ENCODE measurements around the gene MGAT4A. TPM values are rescaled to one million over a fixed set of nuclear protein-coding genes. Genes with fewer than 3 reads are reported as not detected.

MGAT4A gene
- polyA plus RNA-seq, 2 of the 4 experiments (the other 2 are of a cell fraction) = 0.61 to 2.6 TPM

DNA sequence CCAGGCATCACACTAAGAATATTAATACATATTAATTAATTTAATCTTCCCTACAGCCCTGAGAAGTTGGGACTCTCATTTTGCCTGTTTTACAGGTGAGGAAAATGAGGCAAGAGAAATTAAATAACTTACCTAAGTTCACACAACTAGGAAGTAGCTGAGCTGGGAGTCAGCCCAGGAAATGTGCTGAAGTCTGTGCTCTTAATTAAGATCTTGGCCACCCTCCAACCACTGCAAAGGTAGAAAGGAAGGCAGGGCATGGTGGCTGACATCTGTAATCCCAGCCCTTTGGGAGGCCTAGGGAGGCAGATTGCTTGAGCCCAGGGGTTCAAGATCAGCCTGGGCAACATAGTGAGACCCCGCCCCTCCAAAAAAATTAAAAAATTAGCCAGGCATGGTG is 12.9 kb upstream of the MGAT4A start:
- Histone ChIP-seq H3K4me1 (no peaks in the 10 kb centered on the region), H3K4me3 (no peak overlapping the region), H3K4me2 (no peak overlapping the region), H3K27ac (no peak overlapping the region), H3K9me3 (no peaks in the 10 kb centered on the region)
- TF ChIP-seq POLR2AphosphoS2 (conservative IDR thresholded peaks at IDR 0.05; ENCODE audit: low read length) (no peak), RFX5 (IDR thresholded peaks at IDR 0.05) (no peak), RAD21 (conservative IDR thresholded peaks at IDR 0.05 in 1 of 2, IDR thresholded peaks at IDR 0.05 in 1 of 2) (no peak), NFE2L2 (conservative IDR thresholded peaks at IDR 0.05; ENCODE audit: low read length) (no peak), NR3C1 (IDR thresholded peaks at IDR 0.05) (no peak), KDM5A (IDR thresholded peaks at IDR 0.05) (no peak), EHMT2 (IDR thresholded peaks at IDR 0.05; ENCODE audit: low read depth) (no peak), FOXS1 (CRISPR knock-in tag; IDR thresholded peaks at IDR 0.05) (no peak), SMC3 (IDR thresholded peaks at IDR 0.05) (no peak), KDM1A (IDR thresholded peaks at IDR 0.05; ENCODE audit: low read depth) (no peak), TP53 (CRISPR knock-in tag; IDR thresholded peaks at IDR 0.05) (no peak), CEBPB (IDR thresholded peaks at IDR 0.05) (no peak), ZNF302 (CRISPR knock-in tag; IDR thresholded peaks at IDR 0.05) (no peak), PHF8 (IDR thresholded peaks at IDR 0.05; ENCODE audit: borderline replicate concordance, low read depth) (no peak)
- TF ChIP-seq, protein P1, sequence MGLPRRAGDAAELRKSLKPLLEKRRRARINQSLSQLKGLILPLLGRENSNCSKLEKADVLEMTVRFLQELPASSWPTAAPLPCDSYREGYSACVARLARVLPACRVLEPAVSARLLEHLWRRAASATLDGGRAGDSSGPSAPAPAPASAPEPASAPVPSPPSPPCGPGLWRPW (IDR thresholded peaks at IDR 0.05) = no peak
- no peak for DNase-seq (ENCODE audit: low read depth in 1 of 2, low spot score in 1 of 2)
- no peak for ATAC-seq
- no peak for FAIRE-seq
- CTCF ChIA-PET = interaction anchor here (0.8 kb wide), 1 partner anchor 13 kb away, joined by 3 read pairs; no protein-coding TSS in a partner anchor
- POLR2A ChIA-PET = no interaction called here
- WGBS (ENCODE audit: missing lambda C conversion rate) = 38% methylated on average over 1 of the region's 1 CpG

DNA sequence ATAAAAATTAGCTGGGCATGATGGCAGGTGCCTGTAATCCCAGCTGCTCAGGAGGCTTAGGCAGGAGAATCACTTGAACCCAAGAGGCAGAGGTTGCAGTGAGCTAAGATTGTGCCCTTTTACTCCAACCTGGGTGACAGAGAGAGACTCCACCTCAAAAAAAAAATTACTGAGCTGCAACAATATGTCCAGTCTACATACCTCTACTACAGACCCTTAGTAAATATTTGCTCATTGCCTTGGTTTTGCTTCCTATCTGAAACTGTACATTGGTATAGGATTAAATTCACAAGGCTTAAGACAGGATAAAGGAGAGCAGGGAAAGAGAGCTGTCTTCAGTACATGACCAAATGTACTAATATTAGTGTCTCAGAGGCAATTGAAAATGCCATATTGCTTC is 8.1 kb upstream of the MGAT4A start:
- DNase-seq (ENCODE audit: low read depth in 1 of 2, low spot score in 1 of 2) = no peak
- H3K27ac ChIP-seq = no peak overlapping the region
- TF ChIP-seq EHMT2 (IDR thresholded peaks at IDR 0.05; ENCODE audit: low read depth) (no peak), HOXB5 (CRISPR knock-in tag; IDR thresholded peaks at IDR 0.05) (no peak), RNF2 (IDR thresholded peaks at IDR 0.05; ENCODE audit: borderline replicate concordance, low read depth) (no peak)
- FAIRE-seq = no peak
- no peak overlapping the region for H3K4me3 ChIP-seq
- no peak overlapping the region for H3K4me2 ChIP-seq
- H3K9me3 ChIP-seq = no peaks in the 10 kb centered on the region
- CTCF ChIA-PET = no interaction called here
- POLR2A ChIA-PET = no interaction called here
- H3K4me1 ChIP-seq = peaks cover 11% of the 10 kb centered on the region; the same call in 1 of the 3 replicates
- no peak for ATAC-seq

DNA sequence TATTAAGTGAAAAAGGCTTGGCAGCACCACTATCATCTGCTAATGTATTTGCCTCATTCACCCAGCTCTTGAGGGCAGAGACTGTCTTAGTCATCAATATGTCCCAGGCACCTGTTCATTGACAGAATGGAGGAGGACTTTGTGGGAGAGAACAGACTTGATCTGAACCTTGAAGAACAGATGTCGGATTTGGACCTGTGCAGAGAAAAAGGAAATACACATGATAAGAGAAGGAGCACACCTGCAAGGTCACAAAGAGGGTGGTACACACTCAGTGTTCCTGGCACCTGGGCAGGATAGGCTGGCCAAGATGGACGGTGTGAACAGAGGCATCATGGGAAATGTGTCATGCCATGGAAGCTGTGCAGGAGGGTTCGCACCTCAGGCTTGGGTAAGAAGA is 7.4 kb upstream of the MGAT4A start:
- no peak overlapping the region for H3K4me3 ChIP-seq
- POLR2A ChIA-PET = no interaction called here
- FAIRE-seq (no peak), ATAC-seq (no peak), DNase-seq (ENCODE audit: low read depth in 1 of 2, low spot score in 1 of 2) (no peak)
- 83% methylated on average over 3 of the region's 3 CpGs for WGBS (ENCODE audit: missing lambda C conversion rate)
- H3K4me1 ChIP-seq = peaks cover 11% of the 10 kb centered on the region; the same call in 1 of the 3 replicates
- TF ChIP-seq CBX2 (IDR thresholded peaks at IDR 0.05; ENCODE audit: borderline replicate concordance, low read depth) (no peak), EHF (CRISPR knock-in tag; IDR thresholded peaks at IDR 0.05) (no peak), PHF8 (IDR thresholded peaks at IDR 0.05; ENCODE audit: borderline replicate concordance, low read depth) (no peak), ZNF302 (CRISPR knock-in tag; IDR thresholded peaks at IDR 0.05) (no peak), FOXS1 (CRISPR knock-in tag; IDR thresholded peaks at IDR 0.05) (no peak), BHLHE40 (IDR thresholded peaks at IDR 0.05; ENCODE audit: low read depth, low read length) (no peak), HOXB5 (CRISPR knock-in tag; IDR thresholded peaks at IDR 0.05) (no peak), RFX5 (IDR thresholded peaks at IDR 0.05) (no peak), RNF2 (IDR thresholded peaks at IDR 0.05; ENCODE audit: borderline replicate concordance, low read depth) (no peak), ESRRA (IDR thresholded peaks at IDR 0.05; ENCODE audit: borderline replicate concordance, low read length) (no peak)
- TF ChIP-seq, protein P2, sequence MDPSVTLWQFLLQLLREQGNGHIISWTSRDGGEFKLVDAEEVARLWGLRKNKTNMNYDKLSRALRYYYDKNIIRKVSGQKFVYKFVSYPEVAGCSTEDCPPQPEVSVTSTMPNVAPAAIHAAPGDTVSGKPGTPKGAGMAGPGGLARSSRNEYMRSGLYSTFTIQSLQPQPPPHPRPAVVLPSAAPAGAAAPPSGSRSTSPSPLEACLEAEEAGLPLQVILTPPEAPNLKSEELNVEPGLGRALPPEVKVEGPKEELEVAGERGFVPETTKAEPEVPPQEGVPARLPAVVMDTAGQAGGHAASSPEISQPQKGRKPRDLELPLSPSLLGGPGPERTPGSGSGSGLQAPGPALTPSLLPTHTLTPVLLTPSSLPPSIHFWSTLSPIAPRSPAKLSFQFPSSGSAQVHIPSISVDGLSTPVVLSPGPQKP (IDR thresholded peaks at IDR 0.05; ENCODE audit: low read depth, low read length) = no peak
- TF ChIP-seq, protein P3, sequence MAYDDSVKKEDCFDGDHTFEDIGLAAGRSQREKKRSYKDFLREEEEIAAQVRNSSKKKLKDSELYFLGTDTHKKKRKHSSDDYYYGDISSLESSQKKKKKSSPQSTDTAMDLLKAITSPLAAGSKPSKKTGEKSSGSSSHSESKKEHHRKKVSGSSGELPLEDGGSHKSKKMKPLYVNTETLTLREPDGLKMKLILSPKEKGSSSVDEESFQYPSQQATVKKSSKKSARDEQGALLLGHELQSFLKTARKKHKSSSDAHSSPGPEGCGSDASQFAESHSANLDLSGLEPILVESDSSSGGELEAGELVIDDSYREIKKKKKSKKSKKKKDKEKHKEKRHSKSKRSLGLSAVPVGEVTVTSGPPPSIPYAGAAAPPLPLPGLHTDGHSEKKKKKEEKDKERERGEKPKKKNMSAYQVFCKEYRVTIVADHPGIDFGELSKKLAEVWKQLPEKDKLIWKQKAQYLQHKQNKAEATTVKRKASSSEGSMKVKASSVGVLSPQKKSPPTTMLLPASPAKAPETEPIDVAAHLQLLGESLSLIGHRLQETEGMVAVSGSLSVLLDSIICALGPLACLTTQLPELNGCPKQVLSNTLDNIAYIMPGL (CRISPR knock-in tag; IDR thresholded peaks at IDR 0.05; ENCODE audit: borderline replicate concordance) = no peak
- TF ChIP-seq, protein P4, sequence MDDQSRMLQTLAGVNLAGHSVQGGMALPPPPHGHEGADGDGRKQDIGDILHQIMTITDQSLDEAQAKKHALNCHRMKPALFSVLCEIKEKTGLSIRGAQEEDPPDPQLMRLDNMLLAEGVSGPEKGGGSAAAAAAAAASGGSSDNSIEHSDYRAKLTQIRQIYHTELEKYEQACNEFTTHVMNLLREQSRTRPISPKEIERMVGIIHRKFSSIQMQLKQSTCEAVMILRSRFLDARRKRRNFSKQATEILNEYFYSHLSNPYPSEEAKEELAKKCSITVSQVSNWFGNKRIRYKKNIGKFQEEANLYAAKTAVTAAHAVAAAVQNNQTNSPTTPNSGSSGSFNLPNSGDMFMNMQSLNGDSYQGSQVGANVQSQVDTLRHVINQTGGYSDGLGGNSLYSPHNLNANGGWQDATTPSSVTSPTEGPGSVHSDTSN (IDR thresholded peaks at IDR 0.05) = no peak
- H3K4me2 ChIP-seq = no peak overlapping the region
- H3K27ac ChIP-seq = no peak overlapping the region
- no peaks in the 10 kb centered on the region for H3K9me3 ChIP-seq
- CTCF ChIA-PET = interaction anchor here (1.0 kb wide), 1 partner anchor 15 kb away, joined by 3 read pairs; no protein-coding TSS in a partner anchor

Data from A549 (cell line).